NCI-H1417 treated with DMSO at 0.1 percent for 48 hours (cell line): Measurements from ENCODE around the gene PTH1R.

Experiments
- DNase-seq: peaks from one replicate; lab custom pipeline; 2025; lab: John Stamatoyannopoulos, UW

PTH1R gene

DNA sequence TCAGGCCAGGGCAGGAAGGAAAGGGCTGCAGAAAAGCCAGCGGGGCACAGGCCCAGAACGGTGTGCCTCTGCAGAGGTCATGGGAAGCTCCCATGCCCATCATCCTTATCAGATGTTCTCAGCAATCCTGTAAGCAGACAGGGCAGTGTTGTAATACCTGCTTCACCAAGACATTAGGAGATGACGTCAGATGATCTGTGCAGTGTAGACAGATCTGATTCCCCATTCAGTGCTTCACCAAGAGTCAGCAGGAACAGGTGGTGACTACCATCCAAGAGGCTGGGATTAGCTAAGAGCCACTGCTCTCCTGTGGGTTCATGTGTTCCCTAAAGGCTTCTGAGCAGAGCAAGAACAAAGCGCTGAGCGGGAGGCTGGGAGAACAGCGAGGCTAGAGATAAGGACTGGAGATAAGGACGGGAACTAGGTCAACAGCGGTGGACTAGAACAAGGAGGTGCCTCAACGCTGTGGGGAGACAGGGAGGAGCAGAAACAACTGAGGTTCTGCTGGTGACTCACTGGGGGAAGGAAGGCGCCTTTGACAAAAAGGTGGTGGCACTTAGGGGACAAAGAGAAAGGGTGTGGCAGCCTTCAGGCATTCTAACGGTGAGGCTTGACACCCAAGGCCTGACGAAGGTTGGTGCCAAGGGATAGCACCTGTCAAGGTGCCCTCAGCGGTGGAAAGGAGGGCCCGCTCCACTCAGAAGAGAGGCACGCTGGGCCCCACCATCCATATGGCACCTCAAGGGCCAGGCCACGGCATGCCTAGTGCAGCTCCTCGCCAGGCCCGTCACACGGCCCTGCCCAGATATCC lies 70.7 kb downstream of the PTH1R start:
- DNase-seq = no peak

- DNase-seq = no peak
Observed at GRCh38 chr3:46948830-46949671, 71.5 kb downstream of the PTH1R start.

- no peak for DNase-seq
Observed at GRCh38 chr3:46950177-46950576, 72.7 kb downstream of the PTH1R start.

DNA sequence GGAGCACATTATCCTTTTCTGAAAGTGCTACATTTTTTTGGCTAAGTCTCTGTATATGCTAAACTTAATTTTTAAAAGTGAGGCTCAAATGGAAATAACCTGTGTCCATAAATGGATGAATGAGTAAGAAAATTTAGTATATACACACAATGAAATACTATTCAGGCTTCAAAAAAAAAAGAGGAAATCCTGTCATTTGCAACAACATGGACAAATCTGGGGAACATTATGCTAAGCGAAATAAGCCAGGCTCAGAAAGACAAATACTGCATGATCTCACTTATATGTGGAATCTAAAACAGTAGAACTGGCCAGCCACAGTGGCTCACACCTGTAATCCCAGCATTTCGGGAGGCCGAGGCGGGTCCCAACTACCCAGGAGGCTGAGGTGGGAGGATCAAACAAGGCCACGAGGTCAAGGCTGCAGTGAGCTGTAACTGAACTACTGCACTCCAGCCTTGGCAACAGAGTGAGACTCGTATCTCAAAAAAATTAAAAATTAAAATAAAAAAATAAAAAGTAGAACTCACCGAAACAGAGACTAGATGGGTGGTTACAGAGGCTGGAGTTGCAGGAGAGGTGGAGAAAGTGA lies 73.2 kb downstream of the PTH1R start:
- no peak for DNase-seq

DNA sequence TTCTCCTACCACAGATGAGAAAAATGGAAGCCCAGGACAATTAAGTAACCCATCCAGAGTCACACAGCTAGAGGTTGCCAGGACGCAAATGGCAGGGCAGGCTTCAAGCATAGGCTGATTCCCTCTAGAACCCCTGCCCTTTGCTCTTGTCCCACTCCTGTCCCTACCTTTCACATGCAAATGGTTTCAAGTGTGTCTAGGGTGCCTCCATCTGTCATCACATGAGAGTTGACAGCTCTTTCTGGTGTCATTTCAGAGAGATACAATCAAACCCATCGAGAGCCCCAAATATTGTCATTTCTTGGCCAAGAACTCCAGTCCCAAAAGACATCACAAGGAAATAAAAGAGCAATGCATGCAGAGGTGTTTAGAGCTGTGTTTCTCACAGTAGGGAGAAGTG lies 75.3 kb downstream of the PTH1R start:
- DNase-seq = no peak
